Loucy (cell line): ENCODE results near the gene RARRES1.

Experiments
- H2AFZ ChIP-seq: fragments of 200-600 bp; sonication (generic); 2 replicates; pipeline ENCODE4 v1.6.0; 2016; ENCODE audit warnings: antibody characterized with exemption, mild to moderate bottlenecking, low read length, moderate library complexity
- H3F3A ChIP-seq: fragments of 200-600 bp; 2 replicates; pipeline ENCODE4 v1.6.0; 2016; ENCODE audit warnings: antibody characterized with exemption, low read depth, mild to moderate bottlenecking
- H3K27me3 ChIP-seq: fragments of 200-600 bp; sonication (generic); 2 replicates; pipeline ENCODE4 v1.6.1; 2014; ENCODE audit warnings: low read length, mild to moderate bottlenecking; ENCODE audit not compliant: insufficient read depth, poor library complexity, severe bottlenecking
- H3K36me3 ChIP-seq: fragments of 200-600 bp; sonication (generic); 2 replicates; pipeline ENCODE4 v1.6.1; 2016; ENCODE audit warnings: low read length; ENCODE audit not compliant: insufficient read depth
- H3K4me1 ChIP-seq: fragments of 200-600 bp; sonication (generic); 2 replicates; pipeline ENCODE4 v1.5.1; 2014; ENCODE audit warnings: low read length, mild to moderate bottlenecking; ENCODE audit not compliant: insufficient read depth, poor library complexity, severe bottlenecking
- H3K4me2 ChIP-seq: fragments of 200-600 bp; sonication (generic); 2 replicates; pipeline ENCODE4 v1.6.0; 2014; ENCODE audit warnings: antibody characterized with exemption, low read length, low read depth, mild to moderate bottlenecking; ENCODE audit not compliant: poor library complexity, severe bottlenecking
- H3K4me3 ChIP-seq: fragments of 200-600 bp; sonication (generic); 2 replicates; pipeline ENCODE4 v1.5.1; 2014; ENCODE audit warnings: low read length, mild to moderate bottlenecking, mixed read lengths; ENCODE audit not compliant: poor library complexity, severe bottlenecking
- H3K79me2 ChIP-seq: fragments of 200-600 bp; sonication (generic); 2 replicates; pipeline ENCODE4 v1.6.1; 2014; ENCODE audit warnings: low read length; ENCODE audit not compliant: insufficient read depth
- H3K9ac ChIP-seq: fragments of 200-600 bp; sonication (generic); 2 replicates; pipeline ENCODE4 v1.6.0; 2014; ENCODE audit warnings: mild to moderate bottlenecking, low read depth, low read length, moderate library complexity; ENCODE audit not compliant: poor library complexity, severe bottlenecking
- H3K9me2 ChIP-seq: fragments of 200-600 bp; sonication (generic); replicated peaks from 2 replicates; pipeline ENCODE4 v1.6.1; 2016; ENCODE audit warnings: low read depth, low read length, mixed read lengths
- H3K9me3 ChIP-seq: fragments of 200-600 bp; sonication (generic); 2 replicates; pipeline ENCODE4 v1.6.1; 2014; ENCODE audit warnings: mild to moderate bottlenecking, antibody characterized with exemption, low read length, low read depth; ENCODE audit not compliant: insufficient read depth
- H4K20me1 ChIP-seq: fragments of 200-600 bp; sonication (generic); 2 replicates; pipeline ENCODE4 v1.6.0; 2014; ENCODE audit warnings: antibody characterized with exemption, low read length, mild to moderate bottlenecking; ENCODE audit not compliant: insufficient read depth, poor library complexity, severe bottlenecking
- CTCF ChIP-seq: fragments of 200-600 bp; sonication (generic); conservative IDR thresholded peaks from 2 replicates; pipeline ENCODE4 v1.5.1; 2014; ENCODE audit warnings: mild to moderate bottlenecking, antibody characterized with exemption, low read length
- EZH2phosphoT487 ChIP-seq: fragments of 200-600 bp; IDR thresholded peaks from 2 replicates; pipeline ENCODE4 v1.6.1; 2018; ENCODE audit warnings: antibody characterized with exemption, mild to moderate bottlenecking, moderate library complexity, borderline replicate concordance

Gene RARRES1

GRCh38 chr3:158747417-158747816 is 15.2 kb upstream of the RARRES1 start:
- no peak overlapping the region for H3K9ac ChIP-seq
- H2AFZ ChIP-seq = no peak overlapping the region
- H3F3A ChIP-seq = no peaks in the 10 kb centered on the region
- no peaks in the 10 kb centered on the region for H4K20me1 ChIP-seq
- H3K79me2 ChIP-seq = no peaks in the 10 kb centered on the region
- no peak for TF ChIP-seq EZH2phosphoT487
- no peak for TF ChIP-seq CTCF
- no peaks in the 10 kb centered on the region for H3K27me3 ChIP-seq
- no peaks in the 10 kb centered on the region for H3K4me1 ChIP-seq
- no peaks in the 10 kb centered on the region for H3K36me3 ChIP-seq
- H3K4me2 ChIP-seq = no peak overlapping the region
- H3K4me3 ChIP-seq = no peak overlapping the region
- H3K9me3 ChIP-seq = no peaks in the 10 kb centered on the region
- no peaks in the 10 kb centered on the region for H3K9me2 ChIP-seq

- no peak overlapping the region for H2AFZ ChIP-seq
- no peaks in the 10 kb centered on the region for H3F3A ChIP-seq
- H4K20me1 ChIP-seq = no peaks in the 10 kb centered on the region
- no peaks in the 10 kb centered on the region for H3K79me2 ChIP-seq
- no peaks in the 10 kb centered on the region for H3K4me1 ChIP-seq
- H3K4me3 ChIP-seq = no peak overlapping the region
- no peak overlapping the region for H3K4me2 ChIP-seq
- no peak for TF ChIP-seq EZH2phosphoT487
- TF ChIP-seq CTCF = no peak
- no peaks in the 10 kb centered on the region for H3K9me2 ChIP-seq
- no peaks in the 10 kb centered on the region for H3K36me3 ChIP-seq
- no peak overlapping the region for H3K9ac ChIP-seq
- no peaks in the 10 kb centered on the region for H3K27me3 ChIP-seq
- no peaks in the 10 kb centered on the region for H3K9me3 ChIP-seq
These were observed 13.3 kb upstream of the RARRES1 start for GRCh38 chr3:158745551-158745950.

- no peaks in the 10 kb centered on the region for H3K79me2 ChIP-seq
- H3F3A ChIP-seq = no peaks in the 10 kb centered on the region
- H2AFZ ChIP-seq = no peak overlapping the region
- H3K4me2 ChIP-seq = no peak overlapping the region
- H3K27me3 ChIP-seq = no peaks in the 10 kb centered on the region
- no peak overlapping the region for H3K4me3 ChIP-seq
- no peaks in the 10 kb centered on the region for H3K9me3 ChIP-seq
- no peak overlapping the region for H3K9ac ChIP-seq
- TF ChIP-seq EZH2phosphoT487 = no peak
- TF ChIP-seq CTCF = no peak
- H3K9me2 ChIP-seq = no peaks in the 10 kb centered on the region
- no peaks in the 10 kb centered on the region for H3K36me3 ChIP-seq
- no peaks in the 10 kb centered on the region for H3K4me1 ChIP-seq
- no peaks in the 10 kb centered on the region for H4K20me1 ChIP-seq
These were observed 12.5 kb upstream of the RARRES1 start for GRCh38 chr3:158744567-158745288.
